Left lung (tissue), 10 donors: ENCODE results near the gene C9orf43. TPM values are rescaled to one million over a fixed set of nuclear protein-coding genes. Genes with fewer than 3 reads are reported as not detected.

Source experiments
- ATAC-seq: fragments of 200-7000 bp; cut with Tn5 transposase; one replicate; pipeline ENCODE4 v1.9.1; 2020; ENCODE audit warnings: moderate library complexity
- DNase-seq, 4 donors: peaks; one replicate each; pipeline ENCODE4 v3.0.0-alpha.2; 2013 to 2020
- H3K27ac ChIP-seq, 2 donors: fragments of 200-600 bp; sonication (generic) in 1 of 2; one replicate each; pipeline versions ENCODE4 v1.5.0 to v1.8.0; 2020 to 2021
- H3K27me3 ChIP-seq, 2 donors: fragments of 200-600 bp; sonication (generic) in 1 of 2; one replicate each; pipeline versions ENCODE4 v1.5.0 to v1.8.0; 2020 to 2021
- H3K36me3 ChIP-seq, 2 donors: fragments of 200-600 bp; sonication (generic) in 1 of 2; one replicate each; pipeline versions ENCODE4 v1.5.0 to v1.8.0; 2020 to 2021
- H3K4me1 ChIP-seq, 2 donors: fragments of 200-600 bp; one replicate each; pipeline ENCODE4 v1.8.0; 2021
- H3K4me3 ChIP-seq, 2 donors: fragments of 200-600 bp; sonication (generic) in 1 of 2; one replicate each; pipeline versions ENCODE4 v1.5.0 to v1.8.0; 2020 to 2021; ENCODE audit warnings: mild to moderate bottlenecking in 1 of 2
- H3K9me3 ChIP-seq, 2 donors: fragments of 200-600 bp; sonication (generic) in 1 of 2; one replicate each; pipeline versions ENCODE4 v1.5.0 to v1.8.0; 2020 to 2021
- CTCF ChIP-seq, 2 donors: fragments of 200-600 bp; sonication (generic) in 1 of 2; IDR thresholded peaks; one replicate each; pipeline versions ENCODE4 v1.5.0 to v1.8.0; 2021; ENCODE audit warnings: antibody characterized with exemption in 2 of 2
- intact Hi-C, 2 donors: fragments of 100-400 bp; cut with DNase I; formaldehyde crosslinking; loops; one replicate each; pipeline versions ENCODE4 v1.11.2 to v1.14.2; 2022
- polyA plus RNA-seq, 6 donors: library from polyadenylated mRNA; unstranded; fragments of 120-200 nt; gene quantifications; one replicate each; pipeline ENCODE4 v1.2.1, GENCODE V29; 2013; ENCODE audit not compliant: insufficient read length in 6 of 6
- total RNA-seq, 2 donors: library from RNA; stranded (reverse); fragmentation: NEBNext Ultra II Directional; extraction: Animal tissue kit (Norgen Biotek cat#: 25700); gene quantifications; one replicate each; pipeline ENCODE4 v1.2.1, GENCODE V29; 2021
- donor health status: DM: no; HTN: yes; CAD: no.
- donor health status: DM: no; HTN: no; CAD: no.

Gene C9orf43
- total and polyA plus RNA-seq, 8 donors = 0.47 to 1.2 (median 0.74) TPM

- no peak for ATAC-seq
- Histone ChIP-seq H3K4me1 (no peaks in the 10 kb centered on the region), H3K9me3 (no peaks in the 10 kb centered on the region), H3K4me3 (no peak overlapping the region), H3K27me3 (no peaks in the 10 kb centered on the region), H3K36me3 (no peaks in the 10 kb centered on the region), H3K27ac (no peak overlapping the region)
- no peak for DNase-seq
- intact Hi-C loops = no loop called here
- TF ChIP-seq CTCF (IDR thresholded peaks at IDR 0.05) = no peak
These were observed 67.1 kb downstream of the C9orf43 start for GRCh38 chr9:113477661-113478060.

- Histone ChIP-seq H3K4me3 (no peak overlapping the region), H3K9me3 (no peaks in the 10 kb centered on the region), H3K27me3 (no peaks in the 10 kb centered on the region), H3K27ac (no peak overlapping the region), H3K36me3 (no peaks in the 10 kb centered on the region), H3K4me1 (peaks cover 3 to 6% of the 10 kb centered on the region in 2 donors)
- ATAC-seq (no peak), DNase-seq (no peak)
- no peak for TF ChIP-seq CTCF (IDR thresholded peaks at IDR 0.05)
- intact Hi-C loops = no loop called here
These were observed 68.7 kb downstream of the C9orf43 start for GRCh38 chr9:113479174-113479621.

Other genes starting within 250 kb of the C9orf43 start
- 10 to 100 TPM; 35.7 to 55.3 TPM for gene FKBP15, start 189.5 kb upstream of the C9orf43 start, total RNA-seq
- gene FKBP15, start 189.5 kb upstream of the C9orf43 start, polyA plus RNA-seq = 10 to 100 TPM; 30.4 to 36.5 (median 32.0) TPM
- 10 to 100 TPM; 34.7 to 45.0 TPM for gene SLC31A1, start 189.2 kb upstream of the C9orf43 start, total RNA-seq
- gene SLC31A1, start 189.2 kb upstream of the C9orf43 start, polyA plus RNA-seq = 10 to 100 TPM; 14.8 to 18.2 (median 16.7) TPM
- gene CDC26, start 135.2 kb upstream of the C9orf43 start, total RNA-seq = 10 to 100 TPM; 27.8 to 32.7 TPM
- 10 to 100 TPM; 29.6 to 37.2 (median 33.0) TPM for gene CDC26, start 135.2 kb upstream of the C9orf43 start, polyA plus RNA-seq
- gene PRPF4, start 135.1 kb upstream of the C9orf43 start, total RNA-seq = 10 to 100 TPM; 16.6 to 22.4 TPM
- 10 to 100 TPM; 29.3 to 34.0 (median 30.4) TPM for gene PRPF4, start 135.1 kb upstream of the C9orf43 start, polyA plus RNA-seq
- not detected for gene RNF183, start 107.4 kb upstream of the C9orf43 start, total RNA-seq
- gene RNF183, start 107.4 kb upstream of the C9orf43 start, polyA plus RNA-seq = under 1 TPM; 0.30 to 0.73 (median 0.49) TPM
- 1 to 10 TPM; 3.5 to 4.4 TPM for gene WDR31, start 70.5 kb upstream of the C9orf43 start, total RNA-seq
- gene WDR31, start 70.5 kb upstream of the C9orf43 start, polyA plus RNA-seq = 1 to 10 TPM; 5.7 to 8.0 (median 6.5) TPM
- gene BSPRY, start 61.2 kb upstream of the C9orf43 start, total RNA-seq = 10 to 100 TPM; 11.2 to 17.9 TPM
- 1 to 10 TPM; 7.5 to 9.3 (median 7.9) TPM for gene BSPRY, start 61.2 kb upstream of the C9orf43 start, polyA plus RNA-seq
- 10 to 100 TPM; 16.6 to 19.9 TPM for gene HDHD3, start 33.8 kb upstream of the C9orf43 start, total RNA-seq
- 10 to 100 TPM; 12.3 to 15.5 (median 14.7) TPM for gene HDHD3, start 33.8 kb upstream of the C9orf43 start, polyA plus RNA-seq
- gene ALAD, start 9.5 kb upstream of the C9orf43 start, total RNA-seq = 10 to 100 TPM; 36.8 to 48.7 TPM
- gene ALAD, start 9.5 kb upstream of the C9orf43 start, polyA plus RNA-seq = 10 to 100 TPM; 39.9 to 50.7 (median 44.7) TPM
- gene POLE3, start 72 bp upstream of the C9orf43 start, total RNA-seq = 10 to 100 TPM; 24.1 to 43.3 TPM
- 10 to 100 TPM; 58.7 to 69.0 (median 66.4) TPM for gene POLE3, start 72 bp upstream of the C9orf43 start, polyA plus RNA-seq
- 10 to 100 TPM; 77.8 to 96.9 TPM for gene RGS3, start 53.0 kb downstream of the C9orf43 start, total RNA-seq
- gene RGS3, start 53.0 kb downstream of the C9orf43 start, polyA plus RNA-seq = 10 to 100 TPM; 69.6 to 92.4 (median 74.5) TPM